NT2/D1 (cell line): ENCODE data around the gene KNTC1.

ENCODE experiments used
- DNase-seq: peaks from one replicate; pipeline ENCODE4 v3.0.0-alpha.2; 2011; ENCODE audit warnings: low read depth, low spot score
- H3K27me3 ChIP-seq: 2 replicates; pipeline ENCODE4 v1.6.0; 2011; ENCODE audit warnings: mild to moderate bottlenecking; ENCODE audit not compliant: insufficient read length, insufficient read depth
- H3K36me3 ChIP-seq: 2 replicates; pipeline ENCODE4 v1.6.1; 2011; ENCODE audit warnings: mild to moderate bottlenecking, low read length, mixed read lengths; ENCODE audit not compliant: insufficient read depth, insufficient read length
- H3K4me1 ChIP-seq: 2 replicates; pipeline ENCODE4 v1.5.1; 2011; ENCODE audit not compliant: insufficient read depth, insufficient read length
- H3K4me3 ChIP-seq: 2 replicates; pipeline ENCODE4 v1.5.1; 2011; ENCODE audit warnings: low read depth; ENCODE audit not compliant: insufficient read length
- H3K9ac ChIP-seq: 2 replicates; pipeline ENCODE4 v1.6.0; 2011; ENCODE audit warnings: low read depth; ENCODE audit not compliant: insufficient read length
- H3K9me3 ChIP-seq: 2 replicates; pipeline ENCODE4 v1.5.1; 2011; ENCODE audit warnings: mild to moderate bottlenecking, low read length; ENCODE audit not compliant: insufficient read depth
- SUZ12 ChIP-seq: IDR thresholded peaks from 2 replicates; pipeline ENCODE4 v1.6.1; 2011; ENCODE audit not compliant: insufficient read length, insufficient read depth; ENCODE audit errors: extremely low read depth
- YY1 ChIP-seq: IDR thresholded peaks from 2 replicates; pipeline ENCODE4 v1.6.1; 2011; ENCODE audit not compliant: insufficient read length, insufficient read depth
- ZNF274 ChIP-seq: IDR thresholded peaks from 2 replicates; pipeline ENCODE4 v1.6.1; 2011; ENCODE audit warnings: mild to moderate bottlenecking, low read depth, low read length

KNTC1 gene

DNA sequence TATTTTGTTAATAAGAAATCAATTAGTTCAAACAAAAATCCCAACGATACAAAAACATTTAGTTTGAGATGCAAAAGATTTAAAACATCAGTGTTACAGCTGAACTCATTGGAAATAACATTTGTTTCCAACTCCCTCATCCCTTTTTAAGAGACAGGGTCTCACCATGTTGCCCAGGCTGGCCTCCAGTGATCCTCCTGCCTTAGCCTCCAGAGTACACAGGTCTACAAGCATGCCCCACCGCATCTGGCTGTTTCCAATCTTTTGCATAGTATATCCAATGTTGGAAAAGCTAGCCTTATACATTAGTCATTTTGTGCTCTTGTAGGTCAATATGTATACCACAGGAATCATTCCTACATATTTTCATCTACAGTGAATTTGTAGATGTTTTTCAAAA, 11.8 kb upstream of the KNTC1 start:
- Histone ChIP-seq H3K4me1 (no peaks in the 10 kb centered on the region), H3K9me3 (no peaks in the 10 kb centered on the region), H3K4me3 (no peak overlapping the region), H3K36me3 (peaks cover 96% of the 10 kb centered on the region), H3K9ac (no peak overlapping the region), H3K27me3 (no peaks in the 10 kb centered on the region)
- no peak for DNase-seq
- TF ChIP-seq SUZ12 (no peak), YY1 (no peak)

GRCh38 chr12:122516544-122517361, 10.3 kb upstream of the KNTC1 start:
- no peaks in the 10 kb centered on the region for H3K9me3 ChIP-seq
- TF ChIP-seq ZNF274, result no peak
- no peak for TF ChIP-seq YY1
- no peak for TF ChIP-seq SUZ12
- DNase-seq, result no peak
- H3K27me3 ChIP-seq, result no peaks in the 10 kb centered on the region
- peaks cover 96% of the 10 kb centered on the region for H3K36me3 ChIP-seq
- H3K4me3 ChIP-seq, result no peak overlapping the region
- no peak overlapping the region for H3K9ac ChIP-seq
- H3K4me1 ChIP-seq, result peaks cover under 1% of the 10 kb centered on the region

- Histone ChIP-seq H3K4me1 (peaks cover 2% of the 10 kb centered on the region), H3K36me3 (peaks cover 95% of the 10 kb centered on the region), H3K27me3 (no peaks in the 10 kb centered on the region), H3K9me3 (no peaks in the 10 kb centered on the region), H3K4me3 (no peak overlapping the region), H3K9ac (no peak overlapping the region)
- TF ChIP-seq YY1, result no peak
- TF ChIP-seq ZNF274, result no peak
- TF ChIP-seq SUZ12, result no peak
- DNase-seq, result no peak
These were observed 9.2 kb upstream of the KNTC1 start for GRCh38 chr12:122517877-122518276.

DNA sequence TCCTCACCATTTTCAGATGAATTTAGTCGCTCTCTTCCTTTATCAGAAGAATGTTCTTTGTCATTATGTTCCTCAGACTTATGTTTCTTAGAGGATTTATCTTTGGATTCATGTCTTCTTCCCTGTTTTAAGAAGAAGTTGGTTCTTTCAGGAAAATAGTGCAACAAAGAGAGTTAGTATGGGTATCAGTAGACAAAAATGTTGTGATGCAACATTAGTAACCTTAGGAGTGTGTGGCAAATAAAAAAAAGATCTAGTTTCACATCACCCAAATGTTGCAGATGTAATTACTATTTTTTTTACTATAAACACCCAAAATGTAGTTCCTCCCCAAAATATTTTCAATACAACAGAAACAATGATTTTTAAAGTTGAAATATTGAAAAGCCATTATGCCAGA, 8.1 kb upstream of the KNTC1 start:
- DNase-seq, result no peak
- peaks cover 95% of the 10 kb centered on the region for H3K36me3 ChIP-seq
- no peak for TF ChIP-seq YY1
- TF ChIP-seq ZNF274, result no peak
- no peak for TF ChIP-seq SUZ12
- peaks cover 2% of the 10 kb centered on the region for H3K4me1 ChIP-seq
- H3K4me3 ChIP-seq, result no peak overlapping the region
- H3K9ac ChIP-seq, result no peak overlapping the region
- no peaks in the 10 kb centered on the region for H3K27me3 ChIP-seq
- no peaks in the 10 kb centered on the region for H3K9me3 ChIP-seq

- Histone ChIP-seq H3K27me3 (no peaks in the 10 kb centered on the region), H3K4me1 (peaks cover 2% of the 10 kb centered on the region), H3K9me3 (no peaks in the 10 kb centered on the region), H3K36me3 (peaks cover 97% of the 10 kb centered on the region), H3K4me3 (no peak overlapping the region), H3K9ac (no peak overlapping the region)
- DNase-seq, result no peak
- TF ChIP-seq SUZ12, result no peak
- no peak for TF ChIP-seq ZNF274
- TF ChIP-seq YY1, result no peak
These were observed 7.6 kb upstream of the KNTC1 start for GRCh38 chr12:122519418-122519817.

- Histone ChIP-seq H3K9ac (no peak overlapping the region), H3K9me3 (no peaks in the 10 kb centered on the region), H3K27me3 (no peaks in the 10 kb centered on the region), H3K4me3 (no peak overlapping the region), H3K4me1 (peaks cover 2% of the 10 kb centered on the region), H3K36me3 (peaks cover 89% of the 10 kb centered on the region)
- DNase-seq, result no peak
- TF ChIP-seq YY1, result no peak
- TF ChIP-seq ZNF274, result no peak
- TF ChIP-seq SUZ12, result no peak
These were observed 6.4 kb upstream of the KNTC1 start for GRCh38 chr12:122520676-122521075.

GRCh38 chr12:122523280-122523679, 3.8 kb upstream of the KNTC1 start:
- DNase-seq, result no peak
- Histone ChIP-seq H3K4me1 (peaks cover 2% of the 10 kb centered on the region), H3K9ac (peak overlapping the region; percentile 32), H3K9me3 (no peaks in the 10 kb centered on the region), H3K27me3 (no peaks in the 10 kb centered on the region), H3K4me3 (peak overlapping the region; percentile 5), H3K36me3 (peaks cover 65% of the 10 kb centered on the region)
- TF ChIP-seq YY1, result no peak
- TF ChIP-seq SUZ12, result no peak
- TF ChIP-seq ZNF274, result no peak
